Peyer's patch (tissue), 4 donors: ENCODE data around the gene BTBD17. TPM values are rescaled to one million over a fixed set of nuclear protein-coding genes. Genes with fewer than 3 reads are reported as not detected.

Experiments
- DNase-seq, 3 donors: peaks; one replicate each; pipeline ENCODE4 v3.0.0-alpha.2; 2017 to 2019
- H3K27ac ChIP-seq, 4 donors: fragments of 200-600 bp; sonication (generic); one replicate each; pipeline ENCODE4 v1.5.1; 2016 to 2019
- H3K27me3 ChIP-seq, 2 donors: fragments of 200-600 bp; sonication (generic); one replicate each; pipeline ENCODE4 v1.5.1; 2019
- H3K36me3 ChIP-seq, 3 donors: fragments of 200-600 bp; sonication (generic); one replicate each; pipeline ENCODE4 v1.5.1; 2016 to 2019
- H3K4me1 ChIP-seq, 4 donors: fragments of 200-600 bp; sonication (generic); one replicate each; pipeline ENCODE4 v1.5.1; 2016 to 2019
- H3K4me3 ChIP-seq, 4 donors: fragments of 200-600 bp; sonication (generic); 1 replicate in 3 of 4; 2 replicates in 1 of 4; pipeline ENCODE4 v1.5.1; 2016 to 2019; ENCODE audit warnings: mild to moderate bottlenecking in 1 of 4
- H3K9me3 ChIP-seq, 4 donors: fragments of 200-600 bp; sonication (generic); one replicate each; pipeline ENCODE4 v1.5.1; 2016 to 2019; ENCODE audit warnings: mild to moderate bottlenecking in 1 of 4
- CTCF ChIP-seq, 6 experiments: fragments of 450-650 bp in 4 of 6; fragments of 200-600 bp in 2 of 6; sonication (generic) in 1 of 6; IDR thresholded peaks; one replicate each; pipeline ENCODE4 v1.5.1; 2017 to 2019; ENCODE audit warnings: antibody characterized with exemption in 6 of 6, mild to moderate bottlenecking in 3 of 6, moderate library complexity in 1 of 6
- POLR2A ChIP-seq, 2 donors: fragments of 450-650 bp; IDR thresholded peaks; one replicate each; pipeline ENCODE4 v1.5.1; 2017; ENCODE audit warnings: antibody characterized with exemption in 2 of 2, mild to moderate bottlenecking in 2 of 2, moderate library complexity in 2 of 2
- total RNA-seq, 4 donors: library from RNA; depleted of rRNA; stranded (reverse); fragments of >200 nt; gene quantifications; one replicate each; pipeline ENCODE4 v1.1.0, GENCODE V29; 2016

BTBD17 gene
- total RNA-seq, 4 donors from 2014 or later, result not detected

GRCh38 chr17:74404789-74405188 lies 43.1 kb upstream of the BTBD17 start:
- H3K4me3 ChIP-seq, result no peak overlapping the region
- no peak overlapping the region for H3K27ac ChIP-seq
- no peak for DNase-seq
- no peaks in the 10 kb centered on the region for H3K4me1 ChIP-seq
- no peaks in the 10 kb centered on the region for H3K27me3 ChIP-seq
- H3K9me3 ChIP-seq, result no peaks in the 10 kb centered on the region
- TF ChIP-seq POLR2A (IDR thresholded peaks at IDR 0.05) (no peak), CTCF (IDR thresholded peaks at IDR 0.05) (no peak)
- no peaks in the 10 kb centered on the region for H3K36me3 ChIP-seq

- no peak for DNase-seq
- TF ChIP-seq POLR2A (IDR thresholded peaks at IDR 0.05), result no peak
- no peak for TF ChIP-seq CTCF (IDR thresholded peaks at IDR 0.05)
- H3K4me1 ChIP-seq, result no peaks in the 10 kb centered on the region
- H3K27me3 ChIP-seq, result no peaks in the 10 kb centered on the region
- no peak overlapping the region for H3K27ac ChIP-seq
- H3K9me3 ChIP-seq, result no peaks in the 10 kb centered on the region
- H3K36me3 ChIP-seq, result no peaks in the 10 kb centered on the region
- no peak overlapping the region for H3K4me3 ChIP-seq
Observed at GRCh38 chr17:74404218-74404617, 42.5 kb upstream of the BTBD17 start.

GRCh38 chr17:74403512-74404137 lies 42.0 kb upstream of the BTBD17 start:
- Histone ChIP-seq H3K4me1 (no peaks in the 10 kb centered on the region), H3K4me3 (no peak overlapping the region), H3K27me3 (no peaks in the 10 kb centered on the region), H3K9me3 (no peaks in the 10 kb centered on the region), H3K27ac (no peak overlapping the region), H3K36me3 (no peaks in the 10 kb centered on the region)
- no peak for DNase-seq
- TF ChIP-seq CTCF (IDR thresholded peaks at IDR 0.05), result no peak
- TF ChIP-seq POLR2A (IDR thresholded peaks at IDR 0.05), result no peak

GRCh38 chr17:74402048-74402447 lies 40.4 kb upstream of the BTBD17 start:
- Histone ChIP-seq H3K27me3 (no peaks in the 10 kb centered on the region), H3K9me3 (no peaks in the 10 kb centered on the region), H3K27ac (no peak overlapping the region), H3K36me3 (no peaks in the 10 kb centered on the region), H3K4me1 (no peaks in the 10 kb centered on the region), H3K4me3 (no peak overlapping the region)
- DNase-seq, result no peak
- TF ChIP-seq CTCF (IDR thresholded peaks at IDR 0.05) (no peak), POLR2A (IDR thresholded peaks at IDR 0.05) (no peak)

GRCh38 chr17:74396567-74396966 lies 34.9 kb upstream of the BTBD17 start:
- no peaks in the 10 kb centered on the region for H3K36me3 ChIP-seq
- no peak overlapping the region for H3K27ac ChIP-seq
- H3K4me3 ChIP-seq, result no peak overlapping the region
- TF ChIP-seq CTCF (IDR thresholded peaks at IDR 0.05), result no peak
- TF ChIP-seq POLR2A (IDR thresholded peaks at IDR 0.05), result no peak
- no peaks in the 10 kb centered on the region for H3K27me3 ChIP-seq
- H3K9me3 ChIP-seq, result no peaks in the 10 kb centered on the region
- no peak for DNase-seq
- H3K4me1 ChIP-seq, result no peaks in the 10 kb centered on the region

- peak overlapping the region in 2 of 4 donors; percentile 0 to 32 for H3K27ac ChIP-seq
- H3K4me3 ChIP-seq, result no peak overlapping the region
Observed at GRCh38 chr17:74394977-74395376, 33.3 kb upstream of the BTBD17 start.

More at GRCh38 chr17:74394977-74395376, 33.3 kb upstream of the BTBD17 start:
- no peaks in the 10 kb centered on the region for H3K36me3 ChIP-seq
- peak in 2 of 3 donors; percentile 61 to 67 for DNase-seq
- no peaks in the 10 kb centered on the region for H3K27me3 ChIP-seq
- TF ChIP-seq CTCF (IDR thresholded peaks at IDR 0.05) (peak in 1 of 6 experiments; percentile 9), POLR2A (IDR thresholded peaks at IDR 0.05) (no peak)
- H3K4me1 ChIP-seq, result no peaks in the 10 kb centered on the region
- H3K9me3 ChIP-seq, result no peaks in the 10 kb centered on the region
